ENCODE results near the gene MINPP1.

DNA sequence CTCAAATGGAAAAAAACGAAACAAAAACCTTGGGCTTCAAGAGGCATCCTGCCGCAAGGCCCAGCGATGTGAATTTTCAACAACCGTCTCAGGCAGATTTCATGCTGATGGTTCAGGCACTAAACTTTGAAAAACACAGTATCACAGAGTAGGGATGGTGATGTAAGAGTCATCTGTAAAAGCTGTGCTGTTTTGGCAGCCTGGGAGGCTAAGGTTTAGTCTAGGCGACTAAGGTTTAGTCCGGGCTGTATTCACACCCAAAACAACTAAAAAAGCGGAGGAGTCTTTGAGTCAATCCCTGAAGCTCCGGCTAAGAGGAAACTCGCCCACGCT, 420 bp upstream of the MINPP1 start:
- TF ChIP-seq, protein P1, sequence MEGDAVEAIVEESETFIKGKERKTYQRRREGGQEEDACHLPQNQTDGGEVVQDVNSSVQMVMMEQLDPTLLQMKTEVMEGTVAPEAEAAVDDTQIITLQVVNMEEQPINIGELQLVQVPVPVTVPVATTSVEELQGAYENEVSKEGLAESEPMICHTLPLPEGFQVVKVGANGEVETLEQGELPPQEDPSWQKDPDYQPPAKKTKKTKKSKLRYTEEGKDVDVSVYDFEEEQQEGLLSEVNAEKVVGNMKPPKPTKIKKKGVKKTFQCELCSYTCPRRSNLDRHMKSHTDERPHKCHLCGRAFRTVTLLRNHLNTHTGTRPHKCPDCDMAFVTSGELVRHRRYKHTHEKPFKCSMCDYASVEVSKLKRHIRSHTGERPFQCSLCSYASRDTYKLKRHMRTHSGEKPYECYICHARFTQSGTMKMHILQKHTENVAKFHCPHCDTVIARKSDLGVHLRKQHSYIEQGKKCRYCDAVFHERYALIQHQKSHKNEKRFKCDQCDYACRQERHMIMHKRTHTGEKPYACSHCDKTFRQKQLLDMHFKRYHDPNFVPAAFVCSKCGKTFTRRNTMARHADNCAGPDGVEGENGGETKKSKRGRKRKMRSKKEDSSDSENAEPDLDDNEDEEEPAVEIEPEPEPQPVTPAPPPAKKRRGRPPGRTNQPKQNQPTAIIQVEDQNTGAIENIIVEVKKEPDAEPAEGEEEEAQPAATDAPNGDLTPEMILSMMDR (IDR thresholded peaks at IDR 0.05; ENCODE audit: low read depth, low read length, missing input control) = no peak
- TF ChIP-seq, protein P2, sequence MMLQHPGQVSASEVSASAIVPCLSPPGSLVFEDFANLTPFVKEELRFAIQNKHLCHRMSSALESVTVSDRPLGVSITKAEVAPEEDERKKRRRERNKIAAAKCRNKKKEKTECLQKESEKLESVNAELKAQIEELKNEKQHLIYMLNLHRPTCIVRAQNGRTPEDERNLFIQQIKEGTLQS (IDR thresholded peaks at IDR 0.05) = no peak

Measured in liver (tissue), 3 donors.